Caco-2 (cell line): Measurements from ENCODE around the gene PTPN13. TPM values are rescaled to one million over a fixed set of nuclear protein-coding genes. Genes with fewer than 3 reads are reported as not detected.

ENCODE experiments used
- BruUV-seq: library from RNA; stranded (reverse); fragments of 400-500 nt; replicated peaks from 2 replicates; lab custom pipeline; 2021; lab: Mats Ljungman, UMichigan
- CTCF ChIA-PET: fragments of 300-600 bp; sonication (Branson Sonifier 250); formaldehyde crosslinking; loops from one replicate; lab custom pipeline; 2022; ENCODE audit warnings: antibody characterized with exemption; lab: Charles Lee
- POLR2A ChIA-PET: fragments of 300-600 bp; sonication (Branson Sonifier 250); formaldehyde crosslinking; loops from one replicate; lab custom pipeline; 2022; ENCODE audit warnings: antibody characterized with exemption; lab: Charles Lee
- DNase-seq, 2 experiments: peaks; one replicate each; pipeline versions ENCODE4 v3.0.0 to v3.0.0-alpha.2; 2020 to 2022
- H3K27me3 ChIP-seq: replicated peaks from 2 replicates; pipeline ENCODE4 v1.6.0; 2011; ENCODE audit warnings: low read length; ENCODE audit not compliant: control insufficient read depth, insufficient read depth
- H3K36me3 ChIP-seq: 2 replicates; pipeline ENCODE4 v1.5.1; 2011; ENCODE audit warnings: low read length; ENCODE audit not compliant: control insufficient read depth, insufficient read depth
- H3K4me1 ChIP-seq: fragments of 250-450 bp; sonication (Bioruptor Pico); 2 replicates; pipeline ENCODE4 v1.5.1; 2020; ENCODE audit warnings: mild to moderate bottlenecking
- H3K4me3 ChIP-seq: 2 replicates; pipeline ENCODE4 v1.5.1; 2011; ENCODE audit warnings: low read depth, mild to moderate bottlenecking, control low read depth, low read length
- H3K9me3 ChIP-seq: fragments of 250-450 bp; sonication (Bioruptor Pico); 2 replicates; pipeline ENCODE4 v1.5.1; 2020; ENCODE audit warnings: mild to moderate bottlenecking, moderate library complexity
- H3K27ac Mint-ChIP-seq: one replicate; pipeline ENCODE4 v1.8.0; 2022; ENCODE audit warnings: mixed read lengths; ENCODE audit not compliant: unreplicated experiment
- H3K27me3 Mint-ChIP-seq: one replicate; pipeline ENCODE4 v1.8.0; 2022; ENCODE audit warnings: mixed read lengths; ENCODE audit not compliant: insufficient read depth, unreplicated experiment
- H3K36me3 Mint-ChIP-seq: one replicate; pipeline ENCODE4 v1.8.0; 2022; ENCODE audit warnings: mild to moderate bottlenecking, mixed read lengths; ENCODE audit not compliant: insufficient read depth, unreplicated experiment
- H3K4me1 Mint-ChIP-seq: one replicate; pipeline ENCODE4 v1.8.0; 2022; ENCODE audit warnings: low read depth, mixed read lengths; ENCODE audit not compliant: unreplicated experiment
- H3K4me3 Mint-ChIP-seq: one replicate; pipeline ENCODE4 v1.8.0; 2022; ENCODE audit warnings: mild to moderate bottlenecking, moderate library complexity, mixed read lengths; ENCODE audit not compliant: unreplicated experiment
- H3K9me3 Mint-ChIP-seq: one replicate; pipeline ENCODE4 v1.8.0; 2022; ENCODE audit warnings: mixed read lengths; ENCODE audit not compliant: unreplicated experiment
- CTCF ChIP-seq, 2 experiments: fragments of 200-600 bp in 1 of 2; IDR thresholded peaks; 1 replicate in 1 of 2; 2 replicates in 1 of 2; pipeline versions ENCODE4 v1.5.1 to v1.8.0; 2011 to 2022; ENCODE audit warnings: antibody characterized with exemption in 1 of 2, control low read depth in 1 of 2, inconsistent platforms in 1 of 2, low read depth in 1 of 2, low read length in 1 of 2, mild to moderate bottlenecking in 1 of 2, moderate library complexity in 1 of 2; ENCODE audit not compliant: insufficient read depth in 1 of 2, severe bottlenecking in 1 of 2, unreplicated experiment in 1 of 2
- intact Hi-C: fragments of 100-400 bp; cut with micrococcal nuclease; formaldehyde crosslinking; loops from one replicate; pipeline ENCODE4 v1.10.0; 2022; ENCODE audit not compliant: unreplicated experiment
- total RNA-seq: library from RNA; stranded (reverse); gene quantifications from 2 replicates; pipeline ENCODE4 v1.2.3, GENCODE V29; 2022

PTPN13 gene
- total RNA-seq, 1 experiment from 2014 or later = 12.1 TPM

GRCh38 chr4:86833615-86834014 lies 239.5 kb downstream of the PTPN13 start:
- no peak overlapping the region for H3K4me3 ChIP-seq
- Mint-ChIP-seq H3K4me3 (no peak overlapping the region), H3K36me3 (no peaks in the 10 kb centered on the region), H3K9me3 (no peaks in the 10 kb centered on the region), H3K27me3 (no peaks in the 10 kb centered on the region), H3K27ac (no peak overlapping the region), H3K4me1 (no peaks in the 10 kb centered on the region)
- no TSS peak for BruUV-seq
- H3K9me3 ChIP-seq = no peaks in the 10 kb centered on the region
- no peaks in the 10 kb centered on the region for H3K4me1 ChIP-seq
- no peak for TF ChIP-seq CTCF (IDR thresholded peaks at IDR 0.05; ENCODE audit: insufficient read depth in 1 of 2, low read depth in 1 of 2, low read length in 1 of 2, severe bottlenecking in 1 of 2, unreplicated experiment in 1 of 2)
- no peak for DNase-seq
- no peaks in the 10 kb centered on the region for H3K27me3 ChIP-seq
- intact Hi-C loops = no loop called here
- ChIA-PET CTCF (no interaction called here), POLR2A (no interaction called here)
- H3K36me3 ChIP-seq = no peaks in the 10 kb centered on the region

- no peaks in the 10 kb centered on the region for H3K4me1 Mint-ChIP-seq
- H3K27ac Mint-ChIP-seq = no peak overlapping the region
- no peaks in the 10 kb centered on the region for H3K4me1 ChIP-seq
- POLR2A ChIA-PET = no interaction called here
- BruUV-seq = no TSS peak
- TF ChIP-seq CTCF (IDR thresholded peaks at IDR 0.05; ENCODE audit: insufficient read depth in 1 of 2, low read depth in 1 of 2, low read length in 1 of 2, severe bottlenecking in 1 of 2, unreplicated experiment in 1 of 2) = no peak
- no peaks in the 10 kb centered on the region for H3K36me3 ChIP-seq
- no peak overlapping the region for H3K4me3 Mint-ChIP-seq
- no peak for DNase-seq
- no peaks in the 10 kb centered on the region for H3K9me3 Mint-ChIP-seq
- H3K36me3 Mint-ChIP-seq = no peaks in the 10 kb centered on the region
- H3K4me3 ChIP-seq = no peak overlapping the region
- H3K27me3 Mint-ChIP-seq = no peaks in the 10 kb centered on the region
- no peaks in the 10 kb centered on the region for H3K9me3 ChIP-seq
- H3K27me3 ChIP-seq = no peaks in the 10 kb centered on the region
- intact Hi-C loops = no loop called here
- CTCF ChIA-PET = no interaction called here
These were observed 240.8 kb downstream of the PTPN13 start for GRCh38 chr4:86834901-86835300.

- Mint-ChIP-seq H3K4me1 (no peaks in the 10 kb centered on the region), H3K27ac (no peak overlapping the region), H3K27me3 (no peaks in the 10 kb centered on the region), H3K36me3 (no peaks in the 10 kb centered on the region), H3K4me3 (no peak overlapping the region), H3K9me3 (no peaks in the 10 kb centered on the region)
- ChIA-PET CTCF (no interaction called here), POLR2A (no interaction called here)
- Histone ChIP-seq H3K36me3 (no peaks in the 10 kb centered on the region), H3K27me3 (no peaks in the 10 kb centered on the region), H3K4me1 (no peaks in the 10 kb centered on the region), H3K9me3 (no peaks in the 10 kb centered on the region), H3K4me3 (no peak overlapping the region)
- intact Hi-C loops = no loop called here
- no TSS peak for BruUV-seq
- no peak for TF ChIP-seq CTCF (IDR thresholded peaks at IDR 0.05; ENCODE audit: insufficient read depth in 1 of 2, low read depth in 1 of 2, low read length in 1 of 2, severe bottlenecking in 1 of 2, unreplicated experiment in 1 of 2)
- no peak for DNase-seq
These were observed 241.6 kb downstream of the PTPN13 start for GRCh38 chr4:86835677-86836076.
